Stimulated activated CD8-positive, alpha-beta memory T cell treated with anti-CD3 and anti-CD28 coated beads, Interleukin-12 subunit alpha, Interleukin-12 subunit beta, amount 100 ng/mL, for 24 hours (primary cell): ENCODE data around the gene AGPAT3.

Experiments
- DNase-seq: peaks from one replicate; pipeline ENCODE4 v3.0.0-alpha.2; 2020; ENCODE audit errors: extremely low read depth

Gene AGPAT3

GRCh38 chr21:43906585-43907370 lies 41.8 kb downstream of the AGPAT3 start:
- no peak for DNase-seq

GRCh38 chr21:43907751-43908150 lies 42.7 kb downstream of the AGPAT3 start:
- no peak for DNase-seq

GRCh38 chr21:43908167-43908566 lies 43.1 kb downstream of the AGPAT3 start:
- no peak for DNase-seq

- DNase-seq: no peak
These were observed 44.8 kb downstream of the AGPAT3 start for GRCh38 chr21:43909741-43910400.

GRCh38 chr21:43910460-43910859 lies 45.4 kb downstream of the AGPAT3 start:
- no peak for DNase-seq

GRCh38 chr21:43911015-43911934 lies 46.3 kb downstream of the AGPAT3 start:
- no peak for DNase-seq

- DNase-seq: no peak
These were observed 47.0 kb downstream of the AGPAT3 start for GRCh38 chr21:43911935-43912487.

GRCh38 chr21:43912500-43912899 lies 47.5 kb downstream of the AGPAT3 start:
- no peak for DNase-seq

GRCh38 chr21:43912910-43913309 lies 47.9 kb downstream of the AGPAT3 start:
- no peak for DNase-seq

- DNase-seq: no peak
These were observed 48.9 kb downstream of the AGPAT3 start for GRCh38 chr21:43913928-43914327.

GRCh38 chr21:43916076-43916475 lies 51.1 kb downstream of the AGPAT3 start:
- no peak for DNase-seq

- no peak for DNase-seq
These were observed 51.9 kb downstream of the AGPAT3 start for GRCh38 chr21:43916691-43917514.

- no peak for DNase-seq
These were observed 52.7 kb downstream of the AGPAT3 start for GRCh38 chr21:43917515-43918384.

- no peak for DNase-seq
These were observed 53.4 kb downstream of the AGPAT3 start for GRCh38 chr21:43918385-43918947.

GRCh38 chr21:43919283-43919682 lies 54.3 kb downstream of the AGPAT3 start:
- no peak for DNase-seq

GRCh38 chr21:43919871-43920801 lies 55.1 kb downstream of the AGPAT3 start:
- no peak for DNase-seq

- DNase-seq: no peak
These were observed 56.6 kb downstream of the AGPAT3 start for GRCh38 chr21:43921571-43921978.
